IMR-90 (cell line): ENCODE results near the gene CNTN3. TPM values are rescaled to one million over a fixed set of nuclear protein-coding genes. Genes with fewer than 3 reads are reported as not detected.

Source experiments
- ATAC-seq: fragments of 200-7000 bp; cut with Tn5 transposase; 2 replicates; pipeline ENCODE4 v1.9.1; 2020; ENCODE audit warnings: low read depth, mild to moderate bottlenecking, moderate library complexity
- Bru-seq: library from RNA; stranded (reverse); fragments of 400-500 nt; gene quantifications from one replicate; lab custom pipeline; 2021; lab: Mats Ljungman, UMichigan
- BruChase-seq, 2 experiments: library from RNA; stranded (reverse); fragments of 400-500 nt; gene quantifications; one replicate each; lab custom pipeline; 2021; lab: Mats Ljungman, UMichigan
- BruUV-seq: library from RNA; stranded (reverse); fragments of 400-500 nt; replicated peaks from 2 replicates; lab custom pipeline; 2021; lab: Mats Ljungman, UMichigan
- CTCF ChIA-PET: fragments of 300-600 bp; formaldehyde crosslinking; extraction: SDS; loops from one replicate; lab custom pipeline; 2021; ENCODE audit warnings: antibody characterized with exemption; lab: Yijun Ruan, JAX
- POLR2A ChIA-PET: fragments of 300-600 bp; sonication (Branson Sonifier 250); formaldehyde crosslinking; loops from one replicate; lab custom pipeline; 2022; ENCODE audit warnings: antibody characterized with exemption; ENCODE audit not compliant: unreplicated experiment; lab: Charles Lee
- DNase-seq: peaks from one replicate; pipeline ENCODE4 v3.0.0; 2013
- H2AFZ ChIP-seq: replicated peaks from 2 replicates; pipeline ENCODE3; 2013; ENCODE audit warnings: low read length, mild to moderate bottlenecking; ENCODE audit not compliant: poor library complexity
- H2AK5ac ChIP-seq: 2 replicates; pipeline ENCODE4 v1.6.1; 2013; ENCODE audit warnings: low read depth, low read length, inconsistent platforms
- H2AK9ac ChIP-seq: replicated peaks from 2 replicates; pipeline ENCODE3; 2013; ENCODE audit warnings: mild to moderate bottlenecking, low read depth, low read length, moderate library complexity; ENCODE audit not compliant: poor library complexity
- H2BK120ac ChIP-seq: 2 replicates; pipeline ENCODE4 v1.6.1; 2013; ENCODE audit warnings: low read depth, low read length, inconsistent platforms
- H2BK15ac ChIP-seq: 3 replicates; pipeline ENCODE4 v1.6.1; 2013; ENCODE audit warnings: low read depth, low read length, inconsistent platforms
- H2BK20ac ChIP-seq: 2 replicates; pipeline ENCODE4 v1.6.1; 2013; ENCODE audit warnings: low read depth, mild to moderate bottlenecking, inconsistent platforms, low read length, moderate library complexity
- H2BK5ac ChIP-seq: 2 replicates; pipeline ENCODE4 v1.6.1; 2013; ENCODE audit warnings: mild to moderate bottlenecking, low read depth, low read length, inconsistent platforms; ENCODE audit not compliant: poor library complexity, severe bottlenecking
- H3K14ac ChIP-seq: replicated peaks from 2 replicates; pipeline ENCODE4 v1.6.1; 2013; ENCODE audit warnings: low read depth, low read length, inconsistent platforms
- H3K18ac ChIP-seq: 2 replicates; pipeline ENCODE4 v1.6.1; 2013; ENCODE audit warnings: low read depth, low read length, control low read depth
- H3K23ac ChIP-seq: 2 replicates; pipeline ENCODE4 v1.6.1; 2013; ENCODE audit warnings: low read depth, low read length, inconsistent platforms
- H3K27ac ChIP-seq: 2 replicates; pipeline ENCODE4 v1.5.1; 2013; ENCODE audit warnings: mild to moderate bottlenecking, control low read depth, low read length; ENCODE audit not compliant: insufficient read depth
- H3K27me3 ChIP-seq: 2 replicates; pipeline ENCODE4 v1.6.1; 2013; ENCODE audit warnings: low read length; ENCODE audit not compliant: control insufficient read depth, insufficient read depth
- H3K36me3 ChIP-seq: 2 replicates; pipeline ENCODE4 v1.6.1; 2013; ENCODE audit warnings: low read length, mixed read lengths; ENCODE audit not compliant: control insufficient read depth, insufficient read depth
- H3K4ac ChIP-seq: 2 replicates; pipeline ENCODE4 v1.6.1; 2013; ENCODE audit warnings: low read depth, low read length, inconsistent platforms
- H3K4me1 ChIP-seq: 2 replicates; pipeline ENCODE4 v1.6.1; 2013; ENCODE audit warnings: low read length, mixed read lengths; ENCODE audit not compliant: control insufficient read depth, insufficient read depth
- H3K4me2 ChIP-seq: 2 replicates; pipeline ENCODE4 v1.6.1; 2013; ENCODE audit warnings: low read depth, mild to moderate bottlenecking, control low read depth, low read length, moderate library complexity
- H3K4me3 ChIP-seq: 2 replicates; pipeline ENCODE4 v1.5.1; 2013; ENCODE audit warnings: low read depth, mild to moderate bottlenecking, control low read depth, low read length, moderate library complexity; ENCODE audit not compliant: insufficient read depth
- H3K56ac ChIP-seq: 2 replicates; pipeline ENCODE4 v1.6.1; 2013; ENCODE audit warnings: low read length, inconsistent platforms; ENCODE audit not compliant: insufficient read depth; ENCODE audit errors: extremely low read depth
- H3K79me1 ChIP-seq, 2 experiments: 2 replicates each; pipeline ENCODE4 v1.6.1; 2013; ENCODE audit warnings: low read length in 2 of 2, inconsistent platforms in 1 of 2, low read depth in 1 of 2
- H3K9ac ChIP-seq: 2 replicates; pipeline ENCODE4 v1.6.1; 2013; ENCODE audit warnings: low read depth, low read length, control low read depth
- H3K9me1 ChIP-seq: 2 replicates; pipeline ENCODE4 v1.6.1; 2013; ENCODE audit warnings: low read length, inconsistent platforms; ENCODE audit not compliant: insufficient read depth
- H3K9me3 ChIP-seq: 2 replicates; pipeline ENCODE4 v1.6.1; 2013; ENCODE audit warnings: low read length; ENCODE audit not compliant: control insufficient read depth, insufficient read depth
- H4K20me1 ChIP-seq: 2 replicates; pipeline ENCODE4 v1.6.1; 2013; ENCODE audit warnings: low read length, inconsistent platforms; ENCODE audit not compliant: insufficient read depth
- H4K5ac ChIP-seq: 2 replicates; pipeline ENCODE4 v1.6.1; 2013; ENCODE audit warnings: mild to moderate bottlenecking, low read depth, low read length, control low read depth
- H4K8ac ChIP-seq, 2 experiments: 2 replicates each; pipeline ENCODE4 v1.6.1; 2013; ENCODE audit warnings: low read depth in 2 of 2, low read length in 2 of 2, control low read depth in 1 of 2, inconsistent platforms in 1 of 2
- H4K91ac ChIP-seq: 2 replicates; pipeline ENCODE4 v1.6.1; 2013; ENCODE audit warnings: low read depth, low read length, inconsistent platforms; ENCODE audit not compliant: insufficient read depth
- CEBPB ChIP-seq: IDR thresholded peaks from 2 replicates; pipeline ENCODE4 v1.6.1; 2012; ENCODE audit warnings: low read depth, low read length, improper control_type of control experiment
- CHD1 ChIP-seq: IDR thresholded peaks from 2 replicates; pipeline ENCODE4 v1.6.1; 2012; ENCODE audit warnings: low read depth, low read length, improper control_type of control experiment
- FOS ChIP-seq: fragments of 150-350 bp; IDR thresholded peaks from 2 replicates; pipeline ENCODE4 v1.6.1; 2016; ENCODE audit warnings: low read depth, low read length
- MAZ ChIP-seq: IDR thresholded peaks from 2 replicates; pipeline ENCODE4 v1.6.1; 2012; ENCODE audit warnings: low read depth, mild to moderate bottlenecking, low read length, improper control_type of control experiment, moderate library complexity, borderline replicate concordance
- MXI1 ChIP-seq: IDR thresholded peaks from 2 replicates; pipeline ENCODE4 v1.6.1; 2012; ENCODE audit warnings: low read depth, mild to moderate bottlenecking, low read length, moderate library complexity, borderline replicate concordance
- NFE2L2 ChIP-seq: fragments of 150-350 bp; IDR thresholded peaks from 2 replicates; pipeline ENCODE4 v1.6.1; 2016; ENCODE audit warnings: low read depth, mild to moderate bottlenecking, low read length
- POLR2A ChIP-seq: IDR thresholded peaks from 2 replicates; pipeline ENCODE4 v1.6.1; 2012; ENCODE audit warnings: mild to moderate bottlenecking, low read depth, low read length
- RCOR1 ChIP-seq: IDR thresholded peaks from 2 replicates; pipeline ENCODE4 v1.6.1; 2012; ENCODE audit warnings: mild to moderate bottlenecking, low read length, improper control_type of control experiment; ENCODE audit not compliant: insufficient replicate concordance
- RFX5 ChIP-seq: IDR thresholded peaks from 2 replicates; pipeline ENCODE4 v1.8.0; 2012; ENCODE audit warnings: low read depth, mild to moderate bottlenecking, low read length, moderate library complexity
- SMC3 ChIP-seq: fragments of 150-350 bp; IDR thresholded peaks from 2 replicates; pipeline ENCODE4 v1.6.1; 2016; ENCODE audit warnings: low read depth, mild to moderate bottlenecking, antibody characterized with exemption, low read length, moderate library complexity
- WGBS, 2 experiments: methylation state at CpG; one replicate each; pipeline versions ENCODE4 v1.1.5 to v1.1.7; 2013; ENCODE audit warnings: missing lambda C conversion rate in 2 of 2; ENCODE audit not compliant: insufficient read length in 1 of 2; ENCODE audit errors: extremely low coverage in 2 of 2; 5-methylcytosine and 5-hydroxymethylcytosine counted together
- dilution Hi-C: fragments of 300-500 bp; cut with HindIII; formaldehyde crosslinking; loops from one replicate; pipeline ENCODE4 v1.14.3; 2018; ENCODE audit warnings: low sequenced_read_pairs; ENCODE audit not compliant: unreplicated experiment
- in situ Hi-C: fragments of 300-500 bp; cut with MboI; formaldehyde crosslinking; loops from 3 replicates; pipeline ENCODE4 v1.14.3; 2019; ENCODE audit warnings: low sequenced_read_pairs, inconsistent platforms, mixed read lengths
- intact Hi-C: fragments of 100-400 bp; cut with micrococcal nuclease; formaldehyde crosslinking; loops from 2 replicates; pipeline ENCODE4 v1.10.0; 2022
- long read RNA-seq: library from polyadenylated mRNA; unstranded; transcript quantifications from one replicate; pipeline ENCODE4 v2.0.0, GENCODE V29; 2021; ENCODE audit not compliant: unreplicated experiment
- polyA plus RNA-seq, 3 experiments: library from polyadenylated mRNA; depleted of rRNA; stranded (reverse); fragments of >200 nt; gene quantifications; 2 replicates each; pipeline ENCODE4 v1.2.3, GENCODE V29; 2012; ENCODE audit warnings: low replicate concordance in 1 of 3
- total RNA-seq: library from RNA; depleted of rRNA; stranded (reverse); fragments of >200 nt; gene quantifications from 2 replicates; pipeline ENCODE4 v1.2.3, GENCODE V29; 2012; rRNA removed
- TF ChIP-seq, protein P1 (sequence below): fragments of 150-350 bp; IDR thresholded peaks from 2 replicates; pipeline ENCODE4 v1.6.1; 2017; ENCODE audit warnings: mild to moderate bottlenecking, antibody characterized with exemption, low read length, low read depth
- TF ChIP-seq, protein P2 (sequence below): fragments of 150-350 bp; IDR thresholded peaks from 2 replicates; pipeline ENCODE4 v1.6.1; 2016; ENCODE audit warnings: low read depth, mild to moderate bottlenecking, low read length, moderate library complexity, borderline replicate concordance

Gene CNTN3
- 3.3 and 3.6 TPM in 2 replicates for total RNA-seq
- 2.2 and 3.5 TPM in 2 replicates for polyA plus RNA-seq (2012; rRNA removed)
- 0.68 and 1.2 TPM in 2 replicates for polyA plus RNA-seq (2012; cell fraction: cytosol; rRNA removed)
- 1.1 and 14.1 TPM in 2 replicates for polyA plus RNA-seq (2012; cell fraction: nucleus; rRNA removed; ENCODE audit: low replicate concordance)
- percentile 68 among the genes with signal in this experiment for Bru-seq, nascent RNA
- percentile 52 among the genes with signal in this experiment for BruChase-seq, experiment 1, labeled RNA remaining after a 6-hour chase
- BruChase-seq, experiment 2, labeled RNA remaining after a 2-hour chase = percentile 65 among the genes with signal in this experiment
- long read RNA-seq, partial matches to known transcripts = 3 of 13 reads
- long read RNA-seq, other reads (novel, unspliced or antisense) = 10 of 13 reads

DNA sequence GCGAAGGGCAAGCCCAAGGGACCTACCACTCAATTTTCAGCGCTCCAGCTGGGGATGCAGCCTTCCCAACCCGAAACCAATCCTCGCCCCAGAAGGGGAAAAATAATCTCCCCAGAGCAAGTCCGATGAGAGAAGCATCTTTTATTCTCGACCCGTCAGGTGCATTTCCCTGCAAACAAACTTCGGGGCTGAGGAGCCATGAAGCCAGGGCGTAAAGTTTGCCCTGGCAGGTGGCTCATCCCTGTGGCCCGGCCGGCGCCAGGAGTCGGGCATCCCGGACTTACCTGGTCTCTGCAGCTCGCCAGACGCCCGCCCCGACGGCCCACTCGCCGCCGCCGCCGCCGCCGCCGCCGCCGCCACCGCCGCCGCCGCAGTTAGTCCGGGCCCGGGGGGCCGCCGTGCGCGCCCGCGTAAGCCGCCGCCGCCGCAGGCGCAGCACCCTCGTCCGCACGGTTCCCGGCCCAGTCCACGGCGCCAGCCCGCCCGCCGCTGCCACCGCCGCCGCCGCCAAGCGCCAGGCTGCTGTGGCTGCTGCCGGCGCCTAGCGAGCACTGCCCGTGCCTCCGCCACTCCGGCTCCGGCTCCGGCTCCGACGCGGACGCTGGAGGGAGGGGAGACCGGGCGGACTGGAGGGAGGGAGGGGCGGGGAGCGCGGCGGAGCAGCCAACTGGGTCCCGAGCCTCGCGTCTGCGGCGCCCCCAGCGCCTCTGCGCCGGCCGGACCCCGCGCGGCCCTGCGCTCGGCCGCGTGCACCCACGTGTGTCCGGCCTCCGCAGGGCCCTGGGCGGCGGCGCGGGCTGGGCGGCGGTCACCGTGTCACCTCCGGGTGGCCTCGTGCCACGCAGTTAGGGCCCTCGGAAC lies at the start of gene CNTN3:
Gene CNTN3, minus strand, starts transcription at position 553 of the 861 bp plus-strand sequence. CDS start 93,547 bp downstream, outside the sequence.
- Histone ChIP-seq H3K79me1 (0 out of 4 replicates have a peak, but pooled peaks cover 2 to 6% of the 10 kb centered on the region in 2 experiments), H3K9me1 (0 out of 2 replicates have a peak, but pooled peaks cover 2% of the 10 kb centered on the region), H3K36me3 (no peaks in the 10 kb centered on the region), H3K27me3 (no peaks in the 10 kb centered on the region), H3K18ac (peak within 1 kb of the TSS; percentile 39; the same call in 1 of the 2 replicates), H3K4ac (peak within 1 kb of the TSS; percentile 37; the same call in 1 of the 2 replicates), H3K4me1 (peaks cover 3% of the 10 kb centered on the region; the same call in 1 of the 2 replicates), H3K14ac (0 out of 2 replicates have a peak within 1 kb of the TSS, but pooled peaks have one; percentile 26), H3K27ac (no peak within 1 kb of the TSS; the same call in 1 of the 2 replicates), H3K9me3 (no peaks in the 10 kb centered on the region), H4K8ac (peak within 1 kb of the TSS; percentile 34 to 54; a peak in 3 of 4 replicates), H2BK15ac (no peak within 1 kb of the TSS), H3K23ac (peak within 1 kb of the TSS; percentile 29; the same call in 1 of the 2 replicates), H4K91ac (0 out of 2 replicates have a peak within 1 kb of the TSS, but pooled peaks have one; percentile 4), H3K4me2 (peak within 1 kb of the TSS; percentile 96), H2AK5ac (no peak within 1 kb of the TSS; the same call in 1 of the 2 replicates), H3K56ac (no peak within 1 kb of the TSS), H2AFZ (peak within 1 kb of the TSS; percentile 86), H2AK9ac (no peak within 1 kb of the TSS), H3K9ac (peak within 1 kb of the TSS; percentile 61), H3K4me3 (peak within 1 kb of the TSS; percentile 68), H2BK120ac (peak within 1 kb of the TSS; percentile 76), H2BK20ac (no peak within 1 kb of the TSS), H4K20me1 (no peaks in the 10 kb centered on the region), H4K5ac (peak within 1 kb of the TSS; percentile 59; the same call in 1 of the 2 replicates), H2BK5ac (peak within 1 kb of the TSS; percentile 25)
- CTCF ChIA-PET = interaction anchor here (1.4 kb wide), 1 partner anchor 14 kb away, joined by 3 read pairs; no protein-coding TSS in a partner anchor
- dilution Hi-C loops = no loop called here
- in situ Hi-C loops = no loop called here
- 3% methylated on average over 12 of the region's 108 CpGs; no CpG with 5 or more reads in 1 of the 2 experiments for WGBS, 2 experiments
- intact Hi-C loops = loop anchor here (5.0 to 10.0 kb wide), 3 partner anchors 97 to 347 kb away; no protein-coding TSS in a partner anchor
- POLR2A ChIA-PET = no interaction called here
- ATAC-seq (peak; percentile 88), DNase-seq (peak; percentile 49)
- BruUV-seq = no TSS peak
- TF ChIP-seq RCOR1 (no peak), MAZ (peak; percentile 33; the same call in 1 of the 2 replicates), NFE2L2 (no peak), CEBPB (no peak), FOS (no peak), MXI1 (0 out of 2 replicates have a peak, but pooled peaks have one; percentile 53), POLR2A (0 out of 2 replicates have a peak, but pooled peaks have one; percentile 30), RFX5 (no peak), CHD1 (no peak), SMC3 (no peak)
- TF ChIP-seq, protein P1, sequence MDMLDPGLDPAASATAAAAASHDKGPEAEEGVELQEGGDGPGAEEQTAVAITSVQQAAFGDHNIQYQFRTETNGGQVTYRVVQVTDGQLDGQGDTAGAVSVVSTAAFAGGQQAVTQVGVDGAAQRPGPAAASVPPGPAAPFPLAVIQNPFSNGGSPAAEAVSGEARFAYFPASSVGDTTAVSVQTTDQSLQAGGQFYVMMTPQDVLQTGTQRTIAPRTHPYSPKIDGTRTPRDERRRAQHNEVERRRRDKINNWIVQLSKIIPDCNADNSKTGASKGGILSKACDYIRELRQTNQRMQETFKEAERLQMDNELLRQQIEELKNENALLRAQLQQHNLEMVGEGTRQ = peak; percentile 16; the same call in 1 of the 2 replicates
- TF ChIP-seq, protein P2, sequence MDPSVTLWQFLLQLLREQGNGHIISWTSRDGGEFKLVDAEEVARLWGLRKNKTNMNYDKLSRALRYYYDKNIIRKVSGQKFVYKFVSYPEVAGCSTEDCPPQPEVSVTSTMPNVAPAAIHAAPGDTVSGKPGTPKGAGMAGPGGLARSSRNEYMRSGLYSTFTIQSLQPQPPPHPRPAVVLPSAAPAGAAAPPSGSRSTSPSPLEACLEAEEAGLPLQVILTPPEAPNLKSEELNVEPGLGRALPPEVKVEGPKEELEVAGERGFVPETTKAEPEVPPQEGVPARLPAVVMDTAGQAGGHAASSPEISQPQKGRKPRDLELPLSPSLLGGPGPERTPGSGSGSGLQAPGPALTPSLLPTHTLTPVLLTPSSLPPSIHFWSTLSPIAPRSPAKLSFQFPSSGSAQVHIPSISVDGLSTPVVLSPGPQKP = no peak
